SK-N-SH treated with all-trans-retinoic acid at 6 μM for 48 hours (cell line): ENCODE results near the gene FNTB.

ENCODE experiments used
- ATAC-seq: fragments of 200-7000 bp; cut with Tn5 transposase; 3 replicates; pipeline ENCODE4 v1.9.1; 2020; ENCODE audit warnings: mild to moderate bottlenecking, moderate library complexity
- CSDC2 ChIP-seq: fragments of 250-450 bp; sonication (Bioruptor Pico); IDR thresholded peaks from 2 replicates; pipeline ENCODE4 v1.5.0; 2020; ENCODE audit warnings: mild to moderate bottlenecking, moderate library complexity
- ESRRG ChIP-seq: fragments of 250-450 bp; sonication (Bioruptor Pico); IDR thresholded peaks from 2 replicates; pipeline ENCODE4 v1.6.1; 2021; ENCODE audit warnings: mild to moderate bottlenecking
- GLIS3 ChIP-seq: fragments of 250-450 bp; sonication (Bioruptor Pico); IDR thresholded peaks from 2 replicates; pipeline ENCODE4 v1.5.0; 2020; ENCODE audit warnings: mild to moderate bottlenecking, moderate library complexity
- ISL1 ChIP-seq: fragments of 250-450 bp; sonication (Bioruptor Pico); IDR thresholded peaks from 2 replicates; pipeline ENCODE4 v2.1.2; 2022; ENCODE audit warnings: mild to moderate bottlenecking, moderate library complexity
- OSR1 ChIP-seq: fragments of 250-450 bp; sonication (Bioruptor Pico); IDR thresholded peaks from 2 replicates; pipeline ENCODE4 v1.8.0; 2022; ENCODE audit warnings: moderate library complexity, mild to moderate bottlenecking, inconsistent platforms
- PPARA ChIP-seq: fragments of 250-450 bp; sonication (Bioruptor Pico); IDR thresholded peaks from 2 replicates; pipeline ENCODE4 v1.5.0; 2020; ENCODE audit warnings: mild to moderate bottlenecking, borderline replicate concordance
- RARB ChIP-seq: fragments of 250-450 bp; sonication (Bioruptor Pico); IDR thresholded peaks from 2 replicates; pipeline ENCODE4 v1.8.0; 2021; ENCODE audit warnings: mild to moderate bottlenecking, moderate library complexity
- SNAI2 ChIP-seq: fragments of 250-450 bp; sonication (Bioruptor Pico); IDR thresholded peaks from 2 replicates; pipeline ENCODE4 v1.5.0; 2020; ENCODE audit warnings: mild to moderate bottlenecking, moderate library complexity
- TCF4 ChIP-seq: fragments of 250-450 bp; sonication (Bioruptor Pico); IDR thresholded peaks from 2 replicates; pipeline ENCODE4 v1.8.0; 2021; ENCODE audit warnings: mild to moderate bottlenecking, moderate library complexity, borderline replicate concordance
- TOX ChIP-seq: fragments of 250-450 bp; sonication (Bioruptor Pico); IDR thresholded peaks from 2 replicates; pipeline ENCODE4 v1.8.0; 2021; ENCODE audit warnings: mild to moderate bottlenecking, moderate library complexity, borderline replicate concordance
- ZFP3 ChIP-seq: fragments of 250-450 bp; sonication (Bioruptor Pico); IDR thresholded peaks from 2 replicates; pipeline ENCODE4 v1.5.0; 2020; ENCODE audit warnings: mild to moderate bottlenecking, moderate library complexity
- ZFP30 ChIP-seq: fragments of 450-650 bp; formaldehyde crosslinking; IDR thresholded peaks from 2 replicates; pipeline ENCODE4 v1.5.0; 2022; ENCODE audit warnings: mild to moderate bottlenecking, moderate library complexity
- ZNF565 ChIP-seq: fragments of 450-650 bp; formaldehyde crosslinking; conservative IDR thresholded peaks from 2 replicates; pipeline ENCODE4 v1.5.0; 2020; ENCODE audit warnings: low read depth, mild to moderate bottlenecking, moderate library complexity
- ZNF70 ChIP-seq: fragments of 450-650 bp; formaldehyde crosslinking; IDR thresholded peaks from 2 replicates; pipeline ENCODE4 v1.5.0; 2020; ENCODE audit warnings: mild to moderate bottlenecking, moderate library complexity
- ZNF8 ChIP-seq: fragments of 450-650 bp; formaldehyde crosslinking; IDR thresholded peaks from 2 replicates; pipeline ENCODE4 v1.5.0; 2020; ENCODE audit warnings: mild to moderate bottlenecking, moderate library complexity
- TF ChIP-seq, protein P1 (sequence below): fragments of 250-450 bp; sonication (Bioruptor Pico); IDR thresholded peaks from 2 replicates; pipeline ENCODE4 v1.8.0; 2020; ENCODE audit warnings: mild to moderate bottlenecking, moderate library complexity, borderline replicate concordance
- TF ChIP-seq, protein P2 (sequence below): fragments of 250-450 bp; sonication (Bioruptor Pico); IDR thresholded peaks from 2 replicates; pipeline ENCODE4 v1.8.0; 2021; ENCODE audit warnings: low read depth, mild to moderate bottlenecking, moderate library complexity, borderline replicate concordance
- TF ChIP-seq, protein P3 (sequence below): fragments of 250-450 bp; sonication (Bioruptor Pico); IDR thresholded peaks from 2 replicates; pipeline ENCODE4 v1.5.1; 2021; ENCODE audit warnings: mild to moderate bottlenecking, moderate library complexity
- TF ChIP-seq, protein P4 (sequence below): fragments of 250-450 bp; sonication (Bioruptor Pico); IDR thresholded peaks from 2 replicates; pipeline ENCODE4 v1.5.0; 2020; ENCODE audit warnings: mild to moderate bottlenecking, moderate library complexity
- TF ChIP-seq, protein P5 (sequence below): fragments of 250-450 bp; sonication (Bioruptor Pico); IDR thresholded peaks from 2 replicates; pipeline ENCODE4 v1.5.1; 2020; ENCODE audit warnings: low read depth, mild to moderate bottlenecking, moderate library complexity

The FNTB gene

DNA sequence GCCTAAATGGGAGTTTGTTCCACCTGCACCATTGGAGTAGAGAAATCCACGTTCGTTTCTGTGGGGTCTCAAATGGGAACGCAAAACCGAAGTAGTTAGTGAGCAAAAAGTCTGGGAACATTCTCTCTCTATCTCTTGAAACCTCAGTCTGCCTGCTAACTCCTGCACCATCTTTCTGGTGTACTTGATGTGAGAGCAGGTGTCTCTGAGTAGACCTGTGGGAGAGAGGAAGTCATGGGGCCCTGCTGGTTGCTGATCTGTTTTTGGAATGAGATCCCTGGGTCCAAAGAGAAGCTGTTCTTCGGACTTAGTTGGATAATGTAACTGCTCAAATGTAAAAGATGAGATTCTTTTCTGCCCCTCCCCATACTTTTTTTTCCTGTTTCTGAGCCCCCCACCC is 58.3 kb downstream of the FNTB start:
- no peak for ATAC-seq
- TF ChIP-seq ZFP30 (CRISPR knock-in tag) (no peak), RARB (CRISPR knock-in tag) (no peak), ISL1 (CRISPR knock-in tag) (no peak), GLIS3 (CRISPR knock-in tag) (no peak), ZFP3 (no peak), ESRRG (CRISPR knock-in tag) (no peak), ZNF8 (CRISPR knock-in tag) (no peak), PPARA (CRISPR knock-in tag) (no peak), TCF4 (CRISPR knock-in tag) (no peak), ZNF565 (no peak)
- TF ChIP-seq, protein P1, sequence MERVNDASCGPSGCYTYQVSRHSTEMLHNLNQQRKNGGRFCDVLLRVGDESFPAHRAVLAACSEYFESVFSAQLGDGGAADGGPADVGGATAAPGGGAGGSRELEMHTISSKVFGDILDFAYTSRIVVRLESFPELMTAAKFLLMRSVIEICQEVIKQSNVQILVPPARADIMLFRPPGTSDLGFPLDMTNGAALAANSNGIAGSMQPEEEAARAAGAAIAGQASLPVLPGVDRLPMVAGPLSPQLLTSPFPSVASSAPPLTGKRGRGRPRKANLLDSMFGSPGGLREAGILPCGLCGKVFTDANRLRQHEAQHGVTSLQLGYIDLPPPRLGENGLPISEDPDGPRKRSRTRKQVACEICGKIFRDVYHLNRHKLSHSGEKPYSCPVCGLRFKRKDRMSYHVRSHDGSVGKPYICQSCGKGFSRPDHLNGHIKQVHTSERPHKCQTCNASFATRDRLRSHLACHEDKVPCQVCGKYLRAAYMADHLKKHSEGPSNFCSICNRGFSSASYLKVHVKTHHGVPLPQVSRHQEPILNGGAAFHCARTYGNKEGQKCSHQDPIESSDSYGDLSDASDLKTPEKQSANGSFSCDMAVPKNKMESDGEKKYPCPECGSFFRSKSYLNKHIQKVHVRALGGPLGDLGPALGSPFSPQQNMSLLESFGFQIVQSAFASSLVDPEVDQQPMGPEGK (CRISPR knock-in tag): no peak
- TF ChIP-seq, protein P2, sequence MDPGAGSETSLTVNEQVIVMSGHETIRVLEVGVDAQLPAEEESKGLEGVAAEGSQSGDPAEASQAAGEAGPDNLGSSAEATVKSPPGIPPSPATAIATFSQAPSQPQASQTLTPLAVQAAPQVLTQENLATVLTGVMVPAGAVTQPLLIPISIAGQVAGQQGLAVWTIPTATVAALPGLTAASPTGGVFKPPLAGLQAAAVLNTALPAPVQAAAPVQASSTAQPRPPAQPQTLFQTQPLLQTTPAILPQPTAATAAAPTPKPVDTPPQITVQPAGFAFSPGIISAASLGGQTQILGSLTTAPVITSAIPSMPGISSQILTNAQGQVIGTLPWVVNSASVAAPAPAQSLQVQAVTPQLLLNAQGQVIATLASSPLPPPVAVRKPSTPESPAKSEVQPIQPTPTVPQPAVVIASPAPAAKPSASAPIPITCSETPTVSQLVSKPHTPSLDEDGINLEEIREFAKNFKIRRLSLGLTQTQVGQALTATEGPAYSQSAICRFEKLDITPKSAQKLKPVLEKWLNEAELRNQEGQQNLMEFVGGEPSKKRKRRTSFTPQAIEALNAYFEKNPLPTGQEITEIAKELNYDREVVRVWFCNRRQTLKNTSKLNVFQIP (CRISPR knock-in tag): no peak
- TF ChIP-seq, protein P3, sequence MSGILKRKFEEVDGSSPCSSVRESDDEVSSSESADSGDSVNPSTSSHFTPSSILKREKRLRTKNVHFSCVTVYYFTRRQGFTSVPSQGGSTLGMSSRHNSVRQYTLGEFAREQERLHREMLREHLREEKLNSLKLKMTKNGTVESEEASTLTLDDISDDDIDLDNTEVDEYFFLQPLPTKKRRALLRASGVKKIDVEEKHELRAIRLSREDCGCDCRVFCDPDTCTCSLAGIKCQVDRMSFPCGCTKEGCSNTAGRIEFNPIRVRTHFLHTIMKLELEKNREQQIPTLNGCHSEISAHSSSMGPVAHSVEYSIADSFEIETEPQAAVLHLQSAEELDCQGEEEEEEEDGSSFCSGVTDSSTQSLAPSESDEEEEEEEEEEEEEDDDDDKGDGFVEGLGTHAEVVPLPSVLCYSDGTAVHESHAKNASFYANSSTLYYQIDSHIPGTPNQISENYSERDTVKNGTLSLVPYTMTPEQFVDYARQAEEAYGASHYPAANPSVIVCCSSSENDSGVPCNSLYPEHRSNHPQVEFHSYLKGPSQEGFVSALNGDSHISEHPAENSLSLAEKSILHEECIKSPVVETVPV: no peak
- TF ChIP-seq, protein P4, sequence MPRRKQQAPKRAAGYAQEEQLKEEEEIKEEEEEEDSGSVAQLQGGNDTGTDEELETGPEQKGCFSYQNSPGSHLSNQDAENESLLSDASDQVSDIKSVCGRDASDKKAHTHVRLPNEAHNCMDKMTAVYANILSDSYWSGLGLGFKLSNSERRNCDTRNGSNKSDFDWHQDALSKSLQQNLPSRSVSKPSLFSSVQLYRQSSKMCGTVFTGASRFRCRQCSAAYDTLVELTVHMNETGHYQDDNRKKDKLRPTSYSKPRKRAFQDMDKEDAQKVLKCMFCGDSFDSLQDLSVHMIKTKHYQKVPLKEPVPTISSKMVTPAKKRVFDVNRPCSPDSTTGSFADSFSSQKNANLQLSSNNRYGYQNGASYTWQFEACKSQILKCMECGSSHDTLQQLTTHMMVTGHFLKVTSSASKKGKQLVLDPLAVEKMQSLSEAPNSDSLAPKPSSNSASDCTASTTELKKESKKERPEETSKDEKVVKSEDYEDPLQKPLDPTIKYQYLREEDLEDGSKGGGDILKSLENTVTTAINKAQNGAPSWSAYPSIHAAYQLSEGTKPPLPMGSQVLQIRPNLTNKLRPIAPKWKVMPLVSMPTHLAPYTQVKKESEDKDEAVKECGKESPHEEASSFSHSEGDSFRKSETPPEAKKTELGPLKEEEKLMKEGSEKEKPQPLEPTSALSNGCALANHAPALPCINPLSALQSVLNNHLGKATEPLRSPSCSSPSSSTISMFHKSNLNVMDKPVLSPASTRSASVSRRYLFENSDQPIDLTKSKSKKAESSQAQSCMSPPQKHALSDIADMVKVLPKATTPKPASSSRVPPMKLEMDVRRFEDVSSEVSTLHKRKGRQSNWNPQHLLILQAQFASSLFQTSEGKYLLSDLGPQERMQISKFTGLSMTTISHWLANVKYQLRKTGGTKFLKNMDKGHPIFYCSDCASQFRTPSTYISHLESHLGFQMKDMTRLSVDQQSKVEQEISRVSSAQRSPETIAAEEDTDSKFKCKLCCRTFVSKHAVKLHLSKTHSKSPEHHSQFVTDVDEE: no peak

DNA sequence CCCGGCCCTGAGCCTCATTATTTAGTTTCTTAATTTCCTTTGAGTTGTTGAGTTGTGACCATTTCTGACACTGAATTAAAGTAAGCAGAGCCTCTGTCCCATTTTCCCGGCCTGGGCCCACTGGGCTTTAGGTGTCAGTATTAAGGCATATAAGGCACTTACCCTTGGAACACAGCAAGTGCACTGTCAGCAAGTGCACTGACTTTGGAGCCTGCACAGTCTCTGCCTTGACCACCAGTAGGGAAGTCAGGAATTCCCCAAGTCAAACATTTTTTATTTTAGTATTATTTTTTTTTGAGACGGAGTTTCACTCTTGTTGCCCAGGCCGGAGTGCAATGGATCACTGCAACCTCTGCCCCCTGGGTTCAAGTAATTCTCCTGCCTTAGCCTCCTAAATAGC is 59.0 kb downstream of the FNTB start:
- ATAC-seq: no peak
- no peak for TF ChIP-seq RARB (CRISPR knock-in tag)
- no peak for TF ChIP-seq TOX (CRISPR knock-in tag)
- TF ChIP-seq ZFP3: no peak
- no peak for TF ChIP-seq OSR1
- TF ChIP-seq ZNF70: no peak
- TF ChIP-seq SNAI2: no peak
- TF ChIP-seq, protein P2 (CRISPR knock-in tag): no peak
- TF ChIP-seq, protein P5, sequence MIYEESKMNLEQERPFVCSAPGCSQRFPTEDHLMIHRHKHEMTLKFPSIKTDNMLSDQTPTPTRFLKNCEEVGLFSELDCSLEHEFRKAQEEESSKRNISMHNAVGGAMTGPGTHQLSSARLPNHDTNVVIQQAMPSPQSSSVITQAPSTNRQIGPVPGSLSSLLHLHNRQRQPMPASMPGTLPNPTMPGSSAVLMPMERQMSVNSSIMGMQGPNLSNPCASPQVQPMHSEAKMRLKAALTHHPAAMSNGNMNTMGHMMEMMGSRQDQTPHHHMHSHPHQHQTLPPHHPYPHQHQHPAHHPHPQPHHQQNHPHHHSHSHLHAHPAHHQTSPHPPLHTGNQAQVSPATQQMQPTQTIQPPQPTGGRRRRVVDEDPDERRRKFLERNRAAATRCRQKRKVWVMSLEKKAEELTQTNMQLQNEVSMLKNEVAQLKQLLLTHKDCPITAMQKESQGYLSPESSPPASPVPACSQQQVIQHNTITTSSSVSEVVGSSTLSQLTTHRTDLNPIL: no peak
- no peak for TF ChIP-seq CSDC2 (CRISPR knock-in tag)
- TF ChIP-seq, protein P1 (CRISPR knock-in tag): no peak
- TF ChIP-seq ZNF565: no peak
